Measurements from ENCODE around the gene CYP4F2. TPM values are rescaled to one million over a fixed set of nuclear protein-coding genes. Genes with fewer than 3 reads are reported as not detected.
"Not testable (repeated sequence)": the region's sequence is repeated elsewhere in the genome, so short reads cannot be mapped to it uniquely, and the experiment has no call there.

CYP4F2 gene
- polyA plus RNA-seq, 1 donor from 2014 or later, result not detected

GRCh38 chr19:15840833-15841232 is 57.0 kb downstream of the CYP4F2 start:
- no peak overlapping the region for H3K27ac ChIP-seq (ENCODE audit: low read length)
- H2AFZ ChIP-seq (ENCODE audit: low read depth, low read length), result no peak overlapping the region
- H3K79me2 ChIP-seq (replicated peaks; ENCODE audit: insufficient read depth, low read length), result no peaks in the 10 kb centered on the region
- no peaks in the 10 kb centered on the region for H4K20me1 ChIP-seq (ENCODE audit: insufficient read depth)
- no peak overlapping the region for H3K4me2 ChIP-seq (ENCODE audit: low read length)
- H3K9me3 ChIP-seq (ENCODE audit: low read length), result peaks cover 6% of the 10 kb centered on the region
- no peaks in the 10 kb centered on the region for H3F3A ChIP-seq (ENCODE audit: insufficient read depth, low read length, poor library complexity, severe bottlenecking)
- TF ChIP-seq TAF1 (IDR thresholded peaks at IDR 0.05; ENCODE audit: low read depth) (no peak), MXI1 (conservative IDR thresholded peaks at IDR 0.05; ENCODE audit: poor library complexity, severe bottlenecking) (no peak), CTCF (IDR thresholded peaks at IDR 0.05; ENCODE audit: poor library complexity, severe bottlenecking) (no peak), EZH2 (IDR thresholded peaks at IDR 0.05; ENCODE audit: borderline replicate concordance, insufficient read depth, low read length, poor library complexity, severe bottlenecking) (no peak), RAD21 (conservative IDR thresholded peaks at IDR 0.05) (no peak), SMC3 (conservative IDR thresholded peaks at IDR 0.05; ENCODE audit: poor library complexity) (no peak), EP300 (conservative IDR thresholded peaks at IDR 0.05; ENCODE audit: poor library complexity, severe bottlenecking) (no peak), POLR2AphosphoS5 (IDR thresholded peaks at IDR 0.05) (no peak)
- no peaks in the 10 kb centered on the region for H3K36me3 ChIP-seq (ENCODE audit: insufficient read depth, low read length)
- H3K27me3 ChIP-seq (ENCODE audit: insufficient read depth, low read depth, low read length), result no peaks in the 10 kb centered on the region
- H3K9me2 ChIP-seq (ENCODE audit: insufficient read depth, low read length), result no peaks in the 10 kb centered on the region
- no peak overlapping the region for H3K4me3 ChIP-seq (ENCODE audit: low read length)
- no peak overlapping the region for H3K9ac ChIP-seq (ENCODE audit: low read length)

GRCh38 chr19:15839888-15840287 is 58.0 kb downstream of the CYP4F2 start:
- H3K9me3 ChIP-seq (ENCODE audit: low read length); H3K4me3 ChIP-seq (ENCODE audit: low read length); H3K4me2 ChIP-seq (ENCODE audit: low read length); H3K9me2 ChIP-seq (ENCODE audit: insufficient read depth, low read length); H3K27ac ChIP-seq (ENCODE audit: low read length); H3K36me3 ChIP-seq (ENCODE audit: insufficient read depth, low read length); H2AFZ ChIP-seq (ENCODE audit: low read depth, low read length); H3K9ac ChIP-seq (ENCODE audit: low read length); H3K79me2 ChIP-seq (replicated peaks; ENCODE audit: insufficient read depth, low read length); H3F3A ChIP-seq (ENCODE audit: insufficient read depth, low read length, poor library complexity, severe bottlenecking); H4K20me1 ChIP-seq (ENCODE audit: insufficient read depth); H3K27me3 ChIP-seq (ENCODE audit: insufficient read depth, low read depth, low read length): not testable (repeated sequence)

GRCh38 chr19:15838351-15838750 is 59.5 kb downstream of the CYP4F2 start:
- H3F3A ChIP-seq (ENCODE audit: insufficient read depth, low read length, poor library complexity, severe bottlenecking), result no peaks in the 10 kb centered on the region
- no peaks in the 10 kb centered on the region for H3K9me2 ChIP-seq (ENCODE audit: insufficient read depth, low read length)
- no peaks in the 10 kb centered on the region for H3K79me2 ChIP-seq (replicated peaks; ENCODE audit: insufficient read depth, low read length)
- no peaks in the 10 kb centered on the region for H3K36me3 ChIP-seq (ENCODE audit: insufficient read depth, low read length)
- no peak overlapping the region for H3K9ac ChIP-seq (ENCODE audit: low read length)
- peaks cover 6% of the 10 kb centered on the region for H3K9me3 ChIP-seq (ENCODE audit: low read length)
- no peak overlapping the region for H3K4me2 ChIP-seq (ENCODE audit: low read length)
- H3K27me3 ChIP-seq (ENCODE audit: insufficient read depth, low read depth, low read length), result no peaks in the 10 kb centered on the region
- no peak for TF ChIP-seq SMC3 (conservative IDR thresholded peaks at IDR 0.05; ENCODE audit: poor library complexity)
- no peak for TF ChIP-seq CTCF (IDR thresholded peaks at IDR 0.05; ENCODE audit: poor library complexity, severe bottlenecking)
- no peak for TF ChIP-seq TAF1 (IDR thresholded peaks at IDR 0.05; ENCODE audit: low read depth)
- TF ChIP-seq REST (IDR thresholded peaks at IDR 0.05; ENCODE audit: borderline replicate concordance), result no peak
- TF ChIP-seq RAD21 (conservative IDR thresholded peaks at IDR 0.05), result no peak
- no peak for TF ChIP-seq MXI1 (conservative IDR thresholded peaks at IDR 0.05; ENCODE audit: poor library complexity, severe bottlenecking)
- no peak for TF ChIP-seq EZH2 (IDR thresholded peaks at IDR 0.05; ENCODE audit: borderline replicate concordance, insufficient read depth, low read length, poor library complexity, severe bottlenecking)
- no peak for TF ChIP-seq EP300 (conservative IDR thresholded peaks at IDR 0.05; ENCODE audit: poor library complexity, severe bottlenecking)
- TF ChIP-seq POLR2AphosphoS5 (IDR thresholded peaks at IDR 0.05), result no peak
- H3K27ac ChIP-seq (ENCODE audit: low read length), result no peak overlapping the region
- no peak overlapping the region for H3K4me3 ChIP-seq (ENCODE audit: low read length)
- H4K20me1 ChIP-seq (ENCODE audit: insufficient read depth), result no peaks in the 10 kb centered on the region
- no peak overlapping the region for H2AFZ ChIP-seq (ENCODE audit: low read depth, low read length)

All from neural cell (in vitro differentiated cells).